Colon (tissue), 2 donors: ENCODE data around the gene FNIP2.
"Not testable (repeated sequence)": the region's sequence is repeated elsewhere in the genome, so short reads cannot be mapped to it uniquely, and the experiment has no call there.

ENCODE experiments used
- FAIRE-seq: peaks from 2 replicates; lab custom pipeline; 2012; peaks lifted over from hg19 to GRCh38; lab: Jason Lieb, UNC
- donor health status: control.
- donor health status: control.

The FNIP2 gene

DNA sequence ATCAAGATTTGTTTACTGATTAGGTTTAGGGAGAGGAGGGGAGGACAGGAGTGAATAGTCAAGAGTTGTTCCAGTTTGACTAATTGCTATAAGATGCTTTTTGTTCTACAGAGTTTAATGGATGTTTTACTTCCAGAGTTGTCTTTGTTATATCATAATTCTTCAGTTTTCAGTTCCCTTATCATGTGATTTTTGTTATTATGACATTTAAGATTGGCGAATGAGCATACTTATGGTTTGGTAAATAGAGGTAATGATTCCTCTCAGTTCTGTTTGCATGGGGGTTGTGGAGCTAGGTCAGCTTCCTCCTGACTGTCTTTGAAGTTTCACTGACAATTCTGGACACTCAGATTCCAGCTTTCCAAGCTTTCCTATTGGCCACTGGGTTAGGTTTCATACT is 24.6 kb downstream of the FNIP2 start:
- peak; percentile 66 for FAIRE-seq

DNA sequence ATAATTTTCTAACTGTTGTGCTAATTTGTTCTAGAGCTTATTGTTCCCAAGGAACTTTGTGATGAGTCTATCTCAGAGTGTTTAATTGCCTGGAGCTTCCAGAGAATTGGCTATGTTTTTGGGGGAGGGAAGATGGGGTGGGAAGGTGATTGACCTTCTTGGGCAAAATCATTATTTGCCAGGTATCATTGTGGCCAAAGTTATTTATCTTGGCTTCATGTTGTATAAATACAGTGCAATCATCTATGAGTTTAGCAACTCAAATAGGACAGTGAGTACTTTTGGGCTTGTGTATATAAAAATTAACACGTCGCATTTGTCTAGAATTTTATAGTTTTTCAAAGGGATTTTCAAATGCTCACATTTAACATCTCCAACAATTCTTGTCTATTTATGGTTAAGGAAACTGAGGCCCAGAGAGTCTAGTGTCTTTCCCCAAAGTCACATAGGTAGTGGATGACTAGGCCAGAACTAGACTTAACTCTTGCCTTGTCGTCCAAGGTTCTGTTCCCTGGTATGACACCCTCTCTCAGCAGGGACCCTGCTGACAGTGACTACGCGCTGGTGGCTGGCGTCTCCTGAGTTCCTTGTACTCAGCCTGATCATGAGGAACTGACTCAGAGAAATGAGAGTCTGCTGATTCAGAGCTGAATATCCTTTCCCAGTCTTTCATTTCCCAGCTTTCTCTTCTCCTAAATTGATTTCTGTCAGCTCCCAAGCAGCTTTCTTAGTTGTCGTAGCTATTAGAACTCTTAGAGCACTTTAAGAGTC is 27.7 kb downstream of the FNIP2 start:
- no peak for FAIRE-seq

DNA sequence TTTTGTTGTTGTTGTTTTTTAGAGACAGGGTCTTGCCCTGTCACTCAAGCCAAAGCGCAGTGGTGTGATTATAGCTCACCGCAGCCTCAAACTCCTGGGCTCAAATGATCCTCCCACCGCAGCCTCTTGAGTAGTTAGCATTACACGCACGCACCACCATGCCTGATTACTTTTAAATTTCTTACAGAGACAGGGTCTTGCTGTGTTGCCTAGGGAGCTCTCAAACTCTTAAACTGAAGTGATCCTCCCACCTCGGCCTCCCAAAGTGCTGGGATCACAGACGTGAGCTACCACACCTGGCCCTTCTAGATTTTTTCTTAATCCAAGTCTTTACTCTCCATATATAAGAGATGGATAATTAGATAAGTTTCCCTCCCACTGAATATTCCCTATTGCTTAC is 29.2 kb downstream of the FNIP2 start:
- FAIRE-seq = no peak

DNA sequence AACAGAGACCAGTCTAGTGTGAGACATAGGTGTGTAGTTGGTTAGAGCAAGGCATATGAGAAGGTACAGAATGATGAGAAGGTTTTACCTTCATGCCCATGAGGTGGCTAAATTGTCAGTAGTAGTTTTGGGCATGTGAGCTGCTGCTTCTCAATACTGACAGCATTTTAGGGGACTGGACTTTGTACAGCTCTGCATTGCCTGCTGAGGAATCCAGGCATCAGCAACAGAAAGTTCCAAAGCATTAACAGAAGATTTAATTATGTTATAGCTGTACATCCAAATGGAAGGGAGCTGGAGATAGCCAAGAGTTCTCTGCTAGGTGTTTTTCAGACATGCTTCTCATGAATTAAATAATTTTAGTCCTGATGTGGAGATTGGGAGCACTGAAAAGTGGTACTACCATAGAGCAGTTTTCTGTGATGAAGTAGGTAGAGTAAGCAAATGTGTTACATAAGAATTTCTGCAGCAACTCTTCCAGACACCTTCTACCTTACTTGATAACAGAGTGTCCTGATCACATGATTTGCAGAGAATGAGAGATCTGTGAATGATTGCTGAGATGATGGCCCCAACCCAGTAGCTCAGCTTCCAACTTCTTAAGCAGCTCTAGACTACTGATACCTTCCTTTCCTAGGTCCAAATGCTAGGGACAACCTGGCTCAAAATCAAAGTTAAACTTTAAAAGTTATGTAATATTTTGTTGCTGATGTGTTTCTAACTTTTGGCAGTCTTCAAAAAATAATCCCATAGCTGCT is 30.4 kb downstream of the FNIP2 start:
- FAIRE-seq = no peak

DNA sequence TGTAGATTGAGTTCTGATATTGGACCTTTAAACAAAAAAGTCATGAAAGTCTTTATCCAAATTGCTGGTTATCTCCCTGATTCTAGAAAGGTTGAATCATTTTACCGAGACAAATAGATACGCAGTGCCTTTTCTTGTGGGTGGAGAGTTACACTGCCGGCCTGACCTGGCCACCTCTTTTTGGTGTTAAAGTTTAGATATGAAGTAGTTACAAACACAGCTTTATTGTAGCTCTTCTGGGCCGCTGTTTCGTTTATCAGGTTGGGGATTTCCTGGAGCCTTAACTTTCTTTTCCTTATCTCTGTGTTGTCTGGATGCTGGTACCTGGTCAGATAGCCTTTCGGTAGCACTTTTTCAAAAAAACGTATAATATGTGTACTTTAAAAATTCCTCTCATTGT is 31.0 kb downstream of the FNIP2 start:
- no peak for FAIRE-seq

DNA sequence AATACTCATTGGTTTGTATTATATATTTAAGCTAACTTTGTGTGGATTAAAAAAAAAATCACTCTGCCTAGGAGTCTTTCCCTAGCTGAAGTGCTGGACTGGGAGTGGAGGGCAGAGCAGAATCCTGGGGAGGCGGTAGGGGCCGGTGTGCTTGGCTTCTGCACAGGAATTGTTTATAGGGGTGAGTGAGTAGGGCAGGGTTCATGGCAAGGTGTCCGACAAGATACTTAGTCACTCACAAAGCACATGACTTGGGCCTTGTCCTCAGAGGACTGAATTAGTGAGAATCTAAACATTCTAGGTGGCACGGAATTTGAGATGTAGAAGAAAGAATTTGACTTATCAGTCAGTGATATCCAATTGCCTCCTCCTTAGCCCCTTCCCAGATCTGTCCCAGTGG is 32.2 kb downstream of the FNIP2 start:
- no peak for FAIRE-seq

DNA sequence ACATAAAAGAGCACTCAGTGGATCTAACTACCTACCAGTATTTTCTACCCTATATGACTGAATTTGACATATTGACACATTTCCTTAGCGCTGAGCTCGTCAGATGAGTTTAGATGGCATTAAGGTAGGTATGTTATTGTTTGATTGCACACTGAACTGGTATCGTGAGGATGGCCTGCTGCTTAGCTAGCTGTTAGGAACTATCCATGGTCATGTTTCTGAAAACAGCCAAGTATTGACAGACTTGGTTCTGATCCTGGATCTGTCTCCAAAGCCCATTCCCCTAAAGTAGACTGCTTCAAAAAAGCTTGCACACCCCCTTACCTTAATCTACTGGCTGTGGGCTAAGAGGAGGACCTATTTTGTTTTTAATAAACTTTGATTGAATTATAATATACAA is 32.9 kb downstream of the FNIP2 start:
- FAIRE-seq = no peak

DNA sequence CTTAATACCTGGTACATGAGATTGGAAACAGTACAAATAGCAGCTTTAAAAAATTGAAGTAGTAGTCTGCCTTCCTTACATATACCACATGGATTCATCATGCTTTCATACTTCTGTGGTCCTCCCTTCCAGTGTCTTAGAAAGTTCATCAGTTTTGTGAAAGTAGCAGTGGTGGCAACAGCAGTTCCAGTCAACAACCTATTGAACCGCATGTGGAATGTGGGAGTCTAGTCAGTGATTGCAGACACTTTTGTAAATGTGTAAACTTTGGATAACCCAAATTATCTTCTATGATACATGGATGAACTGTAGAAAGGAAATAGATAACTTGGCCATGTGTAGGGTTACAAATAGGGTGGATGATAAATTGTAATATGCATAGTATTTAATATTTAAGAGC is 34.1 kb downstream of the FNIP2 start:
- no peak for FAIRE-seq

DNA sequence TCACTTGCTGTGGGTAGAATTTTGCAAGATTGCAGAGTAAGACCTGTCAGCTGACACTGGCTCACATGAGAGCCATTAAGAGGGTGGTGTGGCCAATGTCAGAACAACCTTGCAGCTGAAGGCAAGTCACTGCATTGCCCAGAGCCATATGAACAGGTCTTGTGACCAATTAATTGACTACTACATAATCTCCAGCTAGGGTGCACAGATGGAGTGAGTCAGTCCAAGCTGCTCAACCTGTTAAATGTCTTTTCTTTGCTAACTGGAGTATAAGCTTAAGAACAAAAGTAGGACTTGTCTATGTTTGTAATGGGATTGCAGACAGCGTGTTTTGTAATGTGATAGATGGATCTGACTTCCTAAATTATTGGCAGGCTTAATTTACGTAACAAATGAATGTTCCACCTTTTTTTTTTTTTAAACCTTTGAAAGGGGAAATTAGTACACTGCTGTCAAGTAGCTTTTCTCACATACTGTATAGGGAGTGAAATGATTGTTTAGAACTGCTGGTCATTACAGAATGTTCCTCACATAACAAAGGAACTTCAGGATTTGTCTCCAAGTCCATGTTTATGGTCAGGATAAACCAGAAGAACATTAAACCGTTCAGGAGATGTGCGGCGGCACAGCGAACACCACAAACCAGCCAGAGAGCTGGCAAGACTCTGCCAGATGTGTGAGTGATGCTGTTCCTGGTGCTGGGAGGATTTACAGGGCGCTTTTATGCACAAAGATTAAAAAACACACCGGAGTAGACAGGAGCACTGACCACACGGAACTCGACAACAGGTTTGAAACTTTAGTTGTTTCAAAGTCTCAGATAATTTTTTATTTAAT is 37.0 kb downstream of the FNIP2 start:
- FAIRE-seq = no peak

DNA sequence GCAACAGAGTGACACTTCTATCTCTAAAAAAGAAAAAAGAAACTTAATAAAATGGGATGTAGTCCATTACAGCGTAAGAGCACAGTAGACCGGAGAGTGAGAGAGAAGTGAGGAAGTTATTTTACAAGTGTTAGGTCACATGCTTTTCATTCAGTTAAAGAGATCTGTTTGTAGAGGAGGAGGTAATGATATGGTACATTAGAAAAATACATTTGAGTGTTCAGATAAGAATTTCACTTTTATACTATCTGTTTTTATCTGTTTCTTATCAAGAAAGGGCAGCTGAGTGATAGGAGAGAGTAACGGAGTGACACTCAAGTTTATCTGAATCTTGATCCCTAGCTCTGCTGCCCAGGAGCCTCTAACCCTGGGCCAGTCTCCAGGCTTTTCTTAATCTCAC is 38.9 kb downstream of the FNIP2 start:
- no peak for FAIRE-seq

DNA sequence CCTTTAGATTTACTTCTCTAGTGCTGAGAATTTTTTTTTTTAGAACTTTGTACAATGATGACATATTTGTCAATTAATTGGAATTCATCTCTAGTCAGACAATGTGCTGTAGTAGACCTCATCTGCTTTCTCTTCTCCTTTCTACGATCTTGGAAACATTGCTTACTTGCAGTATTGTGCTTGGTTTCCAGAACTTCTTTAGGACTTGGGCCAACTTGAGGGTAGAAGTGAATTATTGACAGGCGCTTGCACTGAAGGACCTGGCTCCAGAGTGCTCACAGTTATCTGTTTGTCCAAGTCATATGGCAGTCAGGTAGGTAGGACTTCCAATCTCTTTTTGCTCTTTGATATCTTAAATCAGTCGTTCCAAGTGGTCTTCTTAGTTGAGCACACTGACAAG is 39.6 kb downstream of the FNIP2 start:
- FAIRE-seq = no peak

DNA sequence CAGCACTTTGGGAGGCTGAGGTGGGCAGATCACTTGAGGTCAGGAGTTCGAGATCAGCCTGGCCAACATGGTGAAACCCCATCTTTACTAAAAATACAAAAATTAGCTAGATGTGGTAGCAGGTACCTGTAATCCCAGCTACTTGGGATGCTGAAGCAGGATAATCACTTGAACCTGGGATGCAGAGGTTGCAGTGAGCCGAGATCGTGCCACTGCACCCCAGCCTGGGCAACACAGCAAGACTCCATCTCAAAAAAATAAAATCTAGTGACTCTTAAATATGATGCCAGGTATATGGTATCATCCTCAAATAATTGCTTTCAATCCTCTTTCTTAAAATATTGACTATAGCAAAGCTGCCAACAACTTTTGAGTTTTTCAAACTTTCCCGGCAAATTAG is 40.4 kb downstream of the FNIP2 start:
- not testable (repeated sequence) for FAIRE-seq

DNA sequence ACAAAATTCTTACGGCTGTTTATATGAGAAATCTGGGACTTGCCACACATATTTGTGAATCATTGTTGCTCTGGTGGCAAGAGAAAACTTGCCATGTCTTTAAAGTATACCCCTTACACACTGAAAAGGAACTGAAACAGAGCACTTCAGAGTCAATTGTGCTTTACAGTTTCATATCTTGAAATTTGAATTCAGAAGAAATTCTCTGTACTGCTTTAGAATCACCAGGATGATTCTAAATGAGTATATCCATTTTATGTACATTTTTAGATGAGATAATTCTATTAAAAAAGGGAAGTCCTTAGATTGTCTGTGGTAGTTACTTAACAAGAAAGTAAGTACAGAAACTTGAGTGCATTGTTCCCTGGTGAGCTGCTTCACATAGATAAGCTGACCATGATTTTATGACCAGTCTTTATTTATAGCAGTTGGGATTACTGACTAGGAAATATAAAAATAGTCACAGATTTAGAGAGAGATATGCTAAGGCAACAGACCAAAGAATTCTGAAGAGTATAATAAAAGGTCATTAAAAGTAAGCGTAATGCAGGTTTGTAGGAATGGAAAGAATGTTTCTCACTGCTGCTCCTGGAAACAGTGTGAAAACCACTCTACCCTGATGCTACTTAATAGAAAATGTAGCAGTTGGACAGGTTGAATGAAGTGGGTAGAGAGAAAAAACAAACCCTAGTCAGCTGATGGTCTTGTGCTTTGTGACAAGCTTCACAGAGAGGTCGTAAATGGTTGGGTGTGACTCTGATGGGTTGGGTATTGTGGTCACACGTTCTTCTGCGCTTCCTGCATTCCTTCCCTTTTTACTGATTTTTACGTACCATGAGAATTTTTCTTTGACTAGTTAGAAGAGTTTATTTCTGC is 41.0 kb downstream of the FNIP2 start:
- FAIRE-seq = no peak

DNA sequence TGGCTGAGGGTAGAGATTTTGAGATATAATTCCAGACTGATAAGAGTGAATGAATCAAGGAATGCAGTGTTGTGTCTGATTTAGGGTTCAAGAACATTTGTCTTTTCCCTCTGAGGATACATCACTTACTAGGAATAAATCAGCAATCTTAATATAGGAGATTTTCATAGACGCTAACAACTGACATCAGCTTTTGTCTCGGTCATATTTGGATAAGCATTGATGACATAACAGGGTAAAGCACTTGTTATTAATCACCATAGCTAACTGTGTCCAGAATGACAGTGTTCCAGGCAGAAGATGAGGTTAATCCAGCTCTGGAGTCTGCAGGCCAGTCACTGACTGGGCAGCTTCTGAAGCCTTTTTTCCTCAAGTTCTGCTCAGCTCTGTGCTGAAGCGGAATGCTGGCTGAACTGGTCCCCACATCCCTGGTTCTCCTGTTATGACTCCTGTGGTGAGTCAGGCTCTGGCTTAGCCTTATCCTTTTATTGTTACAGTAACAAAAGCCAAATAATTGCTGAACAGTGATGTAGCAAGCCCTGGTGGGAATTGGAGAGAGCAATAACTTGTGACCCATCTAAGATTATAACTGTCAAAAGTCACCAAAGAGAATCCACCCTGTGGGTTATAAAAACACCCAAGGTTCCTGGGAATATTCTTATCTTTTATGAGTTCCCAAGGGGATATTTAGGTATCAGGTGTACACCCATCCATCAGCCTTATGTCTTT is 41.8 kb downstream of the FNIP2 start:
- no peak for FAIRE-seq

DNA sequence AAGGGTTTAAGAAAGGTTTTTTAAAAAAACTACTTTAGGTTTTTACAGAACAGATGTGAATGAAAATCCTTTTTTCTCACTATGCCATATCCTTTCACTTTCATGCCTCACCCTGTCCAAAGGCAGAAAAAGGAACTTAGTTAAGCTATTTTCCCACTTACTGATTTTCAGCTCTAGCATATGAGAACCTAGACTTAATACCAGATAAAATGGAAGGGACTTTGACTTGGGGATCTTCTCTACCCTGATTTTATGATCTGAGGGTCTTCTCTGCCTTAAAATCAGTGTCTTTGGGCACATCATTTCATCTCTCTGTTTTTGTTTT is 42.4 kb downstream of the FNIP2 start:
- peak; percentile 24 for FAIRE-seq

DNA sequence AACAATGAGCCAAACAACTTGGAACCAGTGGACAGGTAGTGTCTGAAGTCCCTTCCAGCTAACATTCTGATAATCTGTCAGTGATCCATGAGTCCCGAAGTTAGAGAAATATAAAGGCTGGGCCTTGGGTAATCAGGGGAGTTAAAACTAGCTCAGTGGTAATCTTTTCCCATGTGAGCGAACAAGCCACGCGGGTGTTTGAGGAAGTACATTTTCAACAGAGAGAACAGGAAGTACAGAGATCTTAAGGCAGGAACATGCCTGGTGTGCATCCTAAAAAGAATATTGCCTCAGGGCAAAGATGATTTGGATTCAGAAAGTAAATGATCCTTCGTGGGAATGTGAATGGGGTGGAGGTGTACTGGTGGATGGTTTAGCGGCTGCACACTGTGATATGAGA is 42.9 kb downstream of the FNIP2 start:
- FAIRE-seq = no peak

DNA sequence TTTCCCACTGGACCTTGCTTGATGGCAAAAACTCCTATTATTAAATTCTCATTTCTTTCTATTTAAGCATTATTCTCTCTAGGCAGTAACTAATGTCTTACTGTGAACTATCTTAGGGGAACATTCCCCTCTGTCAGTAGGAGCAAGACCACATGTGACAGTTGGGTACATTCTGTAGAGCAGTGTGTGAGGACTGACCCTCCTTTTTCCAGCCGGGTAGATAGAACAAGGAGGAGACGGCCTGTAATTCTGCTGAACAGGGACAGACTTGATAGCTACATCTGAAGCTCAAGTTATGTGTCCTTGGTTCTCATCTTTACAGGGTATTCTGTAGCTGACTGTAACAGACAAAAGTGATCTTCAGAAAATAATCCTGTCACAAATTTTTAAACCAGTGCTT is 43.3 kb downstream of the FNIP2 start:
- FAIRE-seq = no peak

DNA sequence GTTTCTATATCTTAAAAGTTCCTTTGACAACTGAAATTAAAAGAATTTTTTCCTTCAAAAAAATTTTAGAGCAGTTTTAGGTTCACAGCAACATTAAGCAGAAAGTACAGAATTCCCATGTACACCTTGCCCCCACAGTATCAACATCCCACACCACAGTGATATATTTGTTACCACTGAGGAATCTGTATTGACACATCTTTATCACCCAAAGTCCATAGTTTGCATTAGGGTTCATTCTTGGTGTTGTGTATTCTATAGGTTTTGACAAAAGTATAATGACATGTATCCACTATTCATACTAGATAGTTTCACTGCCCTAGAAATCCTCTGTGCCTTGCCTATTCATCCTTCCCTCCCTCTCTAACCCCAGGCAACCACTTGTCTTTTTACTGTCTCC is 43.7 kb downstream of the FNIP2 start:
- FAIRE-seq = no peak

DNA sequence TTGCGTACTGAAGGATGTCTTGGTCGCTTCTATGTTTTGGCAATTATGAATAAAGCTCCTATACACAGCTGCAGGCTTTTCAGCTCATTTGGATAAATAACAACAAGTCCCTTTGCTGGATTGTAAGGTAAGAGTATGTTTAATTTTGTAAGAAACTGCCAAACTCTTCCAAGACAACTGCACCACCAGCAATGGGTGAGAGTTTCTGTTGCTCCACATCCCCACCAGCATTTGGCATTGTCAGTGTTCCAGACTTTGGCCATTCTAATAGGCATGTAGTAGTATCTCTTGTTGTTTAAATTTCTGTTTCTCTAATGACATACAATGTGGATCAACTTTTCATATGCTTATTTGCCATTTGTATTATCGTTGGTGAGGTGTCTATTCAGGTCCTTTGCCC is 44.3 kb downstream of the FNIP2 start:
- FAIRE-seq = no peak

DNA sequence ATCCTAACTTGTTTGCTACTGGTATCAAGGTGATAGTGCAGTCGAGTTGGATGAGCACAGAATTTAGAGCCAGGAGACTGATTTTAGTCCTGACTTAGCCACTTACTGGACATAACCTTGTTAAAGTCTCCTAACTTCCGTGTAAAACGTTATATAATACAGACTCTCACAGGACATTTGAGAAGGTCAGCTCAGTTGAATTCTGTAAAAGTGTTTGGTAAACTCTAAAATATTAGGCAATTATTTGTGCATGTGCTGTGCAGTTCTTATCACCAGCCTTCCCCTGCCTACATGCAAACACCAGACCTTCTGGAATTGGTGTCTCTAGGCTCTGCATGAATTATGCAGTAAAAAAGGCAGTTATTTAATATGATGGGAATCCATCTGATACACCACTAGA is 45.4 kb downstream of the FNIP2 start:
- no peak for FAIRE-seq

DNA sequence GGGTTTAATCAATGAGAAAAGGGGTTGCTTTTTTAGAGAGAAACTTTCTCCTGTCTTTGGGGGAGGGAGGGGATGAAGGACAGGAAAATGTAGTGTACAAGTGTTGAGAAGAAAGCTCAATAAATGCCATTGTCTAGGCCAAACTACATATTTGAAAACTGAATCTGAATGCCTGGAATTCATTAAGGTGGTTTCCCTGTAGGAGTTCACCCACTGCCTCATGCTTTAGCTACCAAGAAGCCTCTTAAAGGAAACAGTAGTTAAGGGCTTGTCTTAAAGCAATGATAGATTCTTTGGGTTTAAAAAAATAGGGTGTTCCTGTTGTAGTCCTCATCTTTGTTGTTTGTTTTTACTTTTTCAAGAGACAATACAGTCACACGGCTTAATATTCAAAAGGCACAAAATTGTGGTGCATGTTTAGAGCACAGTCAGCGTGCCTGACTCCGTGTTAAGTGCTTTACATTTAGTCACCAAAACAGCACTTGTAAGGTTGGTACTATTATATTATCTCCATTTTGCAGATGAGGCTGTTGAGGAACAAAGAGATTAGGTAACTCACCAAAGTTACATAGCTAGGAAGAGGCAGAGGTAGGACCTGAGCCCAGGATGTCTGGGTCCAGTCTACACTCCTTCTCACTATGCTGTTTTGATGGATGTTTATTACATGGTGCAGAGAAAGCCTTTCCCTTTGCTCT is 46.0 kb downstream of the FNIP2 start:
- no peak for FAIRE-seq
